A549 (cell line): ENCODE measurements around the gene NCAPD2. TPM values are rescaled to one million over a fixed set of nuclear protein-coding genes. Genes with fewer than 3 reads are reported as not detected.

ENCODE experiments used
- BCL3 ChIP-seq: fragments of >200 bp; sonication (Bioruptor Twin); formaldehyde crosslinking; IDR thresholded peaks from 3 replicates; pipeline ENCODE4 v1.6.1; 2016
- CBX2 ChIP-seq: fragments of 200-600 bp; sonication (generic); IDR thresholded peaks from 2 replicates; pipeline ENCODE4 v1.6.1; 2016; ENCODE audit warnings: low read depth, mild to moderate bottlenecking, borderline replicate concordance
- CEBPB ChIP-seq, 2 experiments: fragments of >200 bp in 1 of 2; sonication (Bioruptor Twin) in 1 of 2; formaldehyde crosslinking in 1 of 2; IDR thresholded peaks; 2 replicates each; pipeline ENCODE4 v1.6.1; 2012 to 2016
- CHD2 ChIP-seq: fragments of 150-350 bp; IDR thresholded peaks from 2 replicates; pipeline ENCODE4 v1.6.1; 2014; ENCODE audit warnings: low read length; ENCODE audit not compliant: partially characterized antibody
- CHD4 ChIP-seq: fragments of 200-600 bp; sonication (generic); IDR thresholded peaks from 2 replicates; pipeline ENCODE4 v1.6.1; 2016; ENCODE audit warnings: antibody characterized with exemption, mild to moderate bottlenecking, borderline replicate concordance
- CTCF ChIP-seq: fragments of >200 bp; sonication (Bioruptor Twin); formaldehyde crosslinking; IDR thresholded peaks from 3 replicates; pipeline ENCODE4 v1.5.1; 2016
- E2F6 ChIP-seq: IDR thresholded peaks from 2 replicates; pipeline ENCODE4 v1.6.1; 2012; ENCODE audit warnings: low read depth, borderline replicate concordance
- EHF ChIP-seq: fragments of 250-450 bp; sonication (Bioruptor Pico); IDR thresholded peaks from 2 replicates; pipeline ENCODE4 v1.5.0; 2020; ENCODE audit warnings: mild to moderate bottlenecking
- ELK1 ChIP-seq: fragments of 150-350 bp; IDR thresholded peaks from 2 replicates; pipeline ENCODE4 v1.6.1; 2014; ENCODE audit warnings: low read depth, mild to moderate bottlenecking, low read length
- FOSB ChIP-seq: fragments of 250-450 bp; sonication (Bioruptor Pico); IDR thresholded peaks from 2 replicates; pipeline ENCODE4 v1.5.0; 2020; ENCODE audit warnings: mild to moderate bottlenecking, moderate library complexity
- FOSL2 ChIP-seq, 2 experiments: fragments of 450-650 bp in 1 of 2; fragments of >200 bp in 1 of 2; sonication (Bioruptor Twin) in 1 of 2; formaldehyde crosslinking; IDR thresholded peaks; 2 replicates each; pipeline versions ENCODE4 v1.5.0 to v1.6.1; 2016 to 2020; ENCODE audit warnings: mild to moderate bottlenecking in 1 of 2, moderate library complexity in 1 of 2
- FOXS1 ChIP-seq: fragments of 250-450 bp; sonication (Bioruptor Pico); IDR thresholded peaks from 2 replicates; pipeline ENCODE4 v1.5.0; 2020; ENCODE audit warnings: mild to moderate bottlenecking, moderate library complexity
- GATA3 ChIP-seq: IDR thresholded peaks from 2 replicates; pipeline ENCODE4 v1.6.1; 2012; ENCODE audit warnings: borderline replicate concordance
- HEYL ChIP-seq: fragments of 250-450 bp; sonication (Bioruptor Pico); IDR thresholded peaks from 2 replicates; pipeline ENCODE4 v1.8.0; 2021; ENCODE audit warnings: mild to moderate bottlenecking, moderate library complexity
- HMGXB4 ChIP-seq: fragments of 250-450 bp; sonication (Bioruptor Pico); IDR thresholded peaks from 2 replicates; pipeline ENCODE4 v1.5.0; 2021; ENCODE audit warnings: mild to moderate bottlenecking, moderate library complexity, borderline replicate concordance
- HOXB13 ChIP-seq: fragments of 250-450 bp; sonication (Bioruptor Pico); IDR thresholded peaks from 2 replicates; pipeline ENCODE4 v1.5.0; 2020; ENCODE audit warnings: low read depth, mild to moderate bottlenecking, moderate library complexity
- HOXB5 ChIP-seq: fragments of 250-450 bp; sonication (Bioruptor Pico); IDR thresholded peaks from 2 replicates; pipeline ENCODE4 v1.5.0; 2020; ENCODE audit warnings: mild to moderate bottlenecking, moderate library complexity
- JUN ChIP-seq, 2 experiments: fragments of >200 bp; sonication (Bioruptor Twin); formaldehyde crosslinking; IDR thresholded peaks; 2 replicates in 1 of 2; 3 replicates in 1 of 2; pipeline ENCODE4 v1.6.1; 2016 to 2017
- JUNB ChIP-seq: fragments of >200 bp; sonication (Bioruptor Twin); formaldehyde crosslinking; IDR thresholded peaks from 2 replicates; pipeline ENCODE4 v1.6.1; 2016
- KDM1A ChIP-seq: fragments of 200-600 bp; sonication (generic); IDR thresholded peaks from 2 replicates; pipeline ENCODE4 v1.6.1; 2016; ENCODE audit warnings: low read depth, mild to moderate bottlenecking
- MAX ChIP-seq: IDR thresholded peaks from 2 replicates; pipeline ENCODE4 v1.6.1; 2012
- MYC ChIP-seq: IDR thresholded peaks from 2 replicates; pipeline ENCODE4 v1.6.1; 2012; ENCODE audit warnings: mild to moderate bottlenecking, inconsistent platforms, low read length, improper control_type of control experiment, borderline replicate concordance
- NPAS2 ChIP-seq: fragments of 250-450 bp; sonication (Bioruptor Pico); IDR thresholded peaks from 2 replicates; pipeline ENCODE4 v1.8.0; 2022; ENCODE audit warnings: mild to moderate bottlenecking, moderate library complexity, borderline replicate concordance
- NR3C1 ChIP-seq: fragments of >200 bp; sonication (Bioruptor Twin); formaldehyde crosslinking; IDR thresholded peaks from 3 replicates; pipeline ENCODE4 v1.6.1; 2017
- PHF8 ChIP-seq: fragments of 200-600 bp; sonication (generic); IDR thresholded peaks from 2 replicates; pipeline ENCODE4 v1.6.1; 2016; ENCODE audit warnings: low read depth, mild to moderate bottlenecking, antibody characterized with exemption, moderate library complexity, borderline replicate concordance
- POLR2A ChIP-seq: IDR thresholded peaks from 2 replicates; pipeline ENCODE4 v1.6.1; 2012; ENCODE audit warnings: mild to moderate bottlenecking, low read length
- RAD21 ChIP-seq, 2 experiments: fragments of >200 bp in 1 of 2; sonication (Bioruptor Twin) in 1 of 2; formaldehyde crosslinking in 1 of 2; IDR thresholded peaks in 1 of 2; conservative IDR thresholded peaks in 1 of 2; 2 replicates in 1 of 2; 3 replicates in 1 of 2; pipeline ENCODE4 v1.6.1; 2012 to 2018; ENCODE audit warnings: inconsistent platforms in 1 of 2
- RARB ChIP-seq: fragments of 250-450 bp; sonication (Bioruptor Pico); IDR thresholded peaks from 2 replicates; pipeline ENCODE4 v1.8.0; 2021; ENCODE audit warnings: mild to moderate bottlenecking, moderate library complexity
- RCOR1 ChIP-seq: fragments of 150-350 bp; IDR thresholded peaks from 2 replicates; pipeline ENCODE4 v1.6.1; 2014; ENCODE audit warnings: antibody characterized with exemption, low read length, low read depth
- SREBF2 ChIP-seq: fragments of 450-650 bp; IDR thresholded peaks from 2 replicates; pipeline ENCODE4 v1.6.1; 2014; ENCODE audit warnings: mild to moderate bottlenecking, moderate library complexity
- TFCP2L1 ChIP-seq: fragments of 250-450 bp; sonication (Bioruptor Pico); IDR thresholded peaks from 2 replicates; pipeline ENCODE4 v1.5.0; 2021; ENCODE audit warnings: mild to moderate bottlenecking
- USF2 ChIP-seq: fragments of 450-650 bp; IDR thresholded peaks from 2 replicates; pipeline ENCODE4 v1.6.1; 2014; ENCODE audit warnings: antibody characterized with exemption
- ZC3H11A ChIP-seq: fragments of 450-650 bp; IDR thresholded peaks from 2 replicates; pipeline ENCODE4 v1.6.1; 2014; ENCODE audit warnings: antibody characterized with exemption, mild to moderate bottlenecking
- ZFP36 ChIP-seq: fragments of 450-650 bp; IDR thresholded peaks from 2 replicates; pipeline ENCODE4 v1.6.1; 2014; ENCODE audit warnings: borderline replicate concordance; ENCODE audit not compliant: partially characterized antibody
- ZNF302 ChIP-seq: fragments of 250-450 bp; sonication (Bioruptor Pico); IDR thresholded peaks from 2 replicates; pipeline ENCODE4 v1.9.0; 2021; ENCODE audit warnings: inconsistent platforms, mild to moderate bottlenecking, moderate library complexity
- ZSCAN20 ChIP-seq: fragments of 250-450 bp; sonication (Bioruptor Pico); IDR thresholded peaks from 2 replicates; pipeline ENCODE4 v1.8.0; 2022; ENCODE audit warnings: mild to moderate bottlenecking, moderate library complexity
- polyA plus RNA-seq, 4 experiments: library from polyadenylated mRNA; depleted of rRNA in 3 of 4; stranded (reverse); fragments of >200 nt; fragmentation: RNase III in 1 of 4; extraction: RNeasy Plus Mini Kit Qiagen cat#74134 plus additional on column Dnase treatment in 1 of 4; gene quantifications; 2 replicates in 3 of 4; 3 replicates in 1 of 4; pipeline ENCODE4 v1.2.3, GENCODE V29; 2011 to 2017

The NCAPD2 gene
- polyA plus RNA-seq, 2 of the 4 experiments (the other 2 are of a cell fraction), result 82.0 to 130 TPM

GRCh38 chr12:6533923-6534694 is 40.2 kb downstream of the NCAPD2 start, which contains the start of gene GAPDH (continued):
- TF ChIP-seq ELK1 (no peak), CEBPB (IDR thresholded peaks at IDR 0.05) (no peak), JUN (IDR thresholded peaks at IDR 0.05) (peak; percentile 99 to 100), HEYL (CRISPR knock-in tag) (no peak), HOXB5 (CRISPR knock-in tag) (0 out of 2 replicates have a peak, but pooled peaks have one; percentile 12), RAD21 (conservative IDR thresholded peaks at IDR 0.05 in 1 of 2, IDR thresholded peaks at IDR 0.05 in 1 of 2) (no peak; a peak in 1 of 5 replicates), MAX (peak; percentile 93), SREBF2 (no peak), ZC3H11A (no peak), MYC (peak; percentile 85), USF2 (no peak), NR3C1 (no peak), CTCF (no peak), JUNB (no peak), POLR2A (peak; percentile 99), ZSCAN20 (no peak), BCL3 (peak; percentile 100), PHF8 (peak; percentile 99), FOSB (CRISPR knock-in tag) (no peak), HMGXB4 (CRISPR knock-in tag) (no peak), GATA3 (peak; percentile 45; the same call in 1 of the 2 replicates), FOSL2 (IDR thresholded peaks at IDR 0.05) (no peak), FOSL2 (CRISPR knock-in tag; IDR thresholded peaks at IDR 0.05) (peak; percentile 46; the same call in 1 of the 2 replicates), CBX2 (no peak), HOXB13 (CRISPR knock-in tag) (0 out of 2 replicates have a peak, but pooled peaks have one; percentile 38), RARB (CRISPR knock-in tag) (no peak), TFCP2L1 (CRISPR knock-in tag) (no peak), EHF (CRISPR knock-in tag) (no peak; the same call in 1 of the 2 replicates), E2F6 (peak; percentile 90), ZFP36 (no peak), CHD4 (no peak), CHD2 (peak; percentile 8), NPAS2 (CRISPR knock-in tag) (no peak), FOXS1 (no peak), RCOR1 (no peak), ZNF302 (CRISPR knock-in tag) (no peak), KDM1A (no peak)
